GM21737 (cell line): ENCODE measurements around the gene SH3YL1.

Experiments
- ATAC-seq: cut with Tn5 transposase; IDR thresholded peaks from one replicate; pipeline ENCODE4 v1.9.1; 2021; ENCODE audit warnings: mild to moderate bottlenecking, moderate library complexity; ENCODE audit not compliant: unreplicated experiment

Gene SH3YL1, protein sequence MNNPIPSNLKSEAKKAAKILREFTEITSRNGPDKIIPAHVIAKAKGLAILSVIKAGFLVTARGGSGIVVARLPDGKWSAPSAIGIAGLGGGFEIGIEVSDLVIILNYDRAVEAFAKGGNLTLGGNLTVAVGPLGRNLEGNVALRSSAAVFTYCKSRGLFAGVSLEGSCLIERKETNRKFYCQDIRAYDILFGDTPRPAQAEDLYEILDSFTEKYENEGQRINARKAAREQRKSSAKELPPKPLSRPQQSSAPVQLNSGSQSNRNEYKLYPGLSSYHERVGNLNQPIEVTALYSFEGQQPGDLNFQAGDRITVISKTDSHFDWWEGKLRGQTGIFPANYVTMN

DNA sequence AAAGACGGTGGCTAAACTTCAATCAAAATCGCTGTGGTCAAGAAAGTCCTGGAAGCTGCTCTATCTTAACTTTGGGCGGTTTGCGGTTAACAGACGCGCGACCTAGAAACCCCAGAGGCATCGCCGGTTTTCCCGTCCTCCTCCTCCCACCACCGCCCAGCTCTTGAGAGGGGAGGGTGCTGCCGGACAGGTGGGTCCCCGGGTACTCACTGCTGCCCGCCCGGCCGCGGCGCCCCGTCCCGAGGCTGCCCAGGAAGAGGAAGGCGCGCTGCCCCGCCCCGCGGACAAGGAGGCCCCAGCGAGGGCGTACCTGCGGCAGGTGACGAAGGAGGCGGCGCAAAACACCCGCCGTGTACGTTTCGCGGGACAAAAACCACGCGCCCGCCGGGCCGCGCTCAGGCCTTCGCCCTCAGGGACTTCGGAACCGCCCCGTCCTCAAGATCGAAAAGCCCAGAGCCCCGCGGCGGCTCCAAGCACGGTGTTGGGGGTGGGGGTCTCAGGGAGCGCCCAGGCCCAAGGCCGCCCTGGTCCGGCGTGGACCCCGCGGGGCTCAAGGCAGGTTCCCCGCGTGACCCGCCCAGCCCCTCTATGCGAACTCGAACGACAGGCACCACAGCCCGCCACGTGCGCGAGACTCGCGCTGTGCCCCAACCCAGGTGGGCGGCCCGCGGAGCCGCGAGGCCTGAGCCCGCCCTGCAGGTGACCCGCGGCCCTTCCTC lies at the start of gene SH3YL1:
Gene SH3YL1 (minus strand): TSS at position 259 of the 719 bp plus-strand sequence. CDS start 48 bp downstream, at position 211.
- peak; percentile 20 for ATAC-seq

DNA sequence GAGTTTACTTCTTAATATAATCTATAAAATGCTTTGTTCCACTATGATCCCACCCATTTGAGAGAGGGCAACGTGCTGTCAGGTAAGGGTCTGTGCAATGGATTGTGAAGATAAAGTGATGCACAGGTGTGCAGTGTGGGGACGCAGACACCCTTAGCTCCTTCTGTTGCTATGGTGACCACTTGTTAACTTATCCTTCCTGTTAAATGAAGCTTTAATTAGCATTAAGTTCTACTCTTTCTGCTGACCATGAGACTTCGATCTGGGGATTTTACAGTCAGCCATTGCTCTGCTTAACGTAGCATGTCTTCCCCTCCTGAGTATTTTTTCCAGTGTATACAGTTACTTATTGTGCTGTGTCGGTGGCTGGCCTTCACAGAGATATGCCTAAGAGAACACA lies 47.2 kb upstream of the SH3YL1 start:
- ATAC-seq: no peak

DNA sequence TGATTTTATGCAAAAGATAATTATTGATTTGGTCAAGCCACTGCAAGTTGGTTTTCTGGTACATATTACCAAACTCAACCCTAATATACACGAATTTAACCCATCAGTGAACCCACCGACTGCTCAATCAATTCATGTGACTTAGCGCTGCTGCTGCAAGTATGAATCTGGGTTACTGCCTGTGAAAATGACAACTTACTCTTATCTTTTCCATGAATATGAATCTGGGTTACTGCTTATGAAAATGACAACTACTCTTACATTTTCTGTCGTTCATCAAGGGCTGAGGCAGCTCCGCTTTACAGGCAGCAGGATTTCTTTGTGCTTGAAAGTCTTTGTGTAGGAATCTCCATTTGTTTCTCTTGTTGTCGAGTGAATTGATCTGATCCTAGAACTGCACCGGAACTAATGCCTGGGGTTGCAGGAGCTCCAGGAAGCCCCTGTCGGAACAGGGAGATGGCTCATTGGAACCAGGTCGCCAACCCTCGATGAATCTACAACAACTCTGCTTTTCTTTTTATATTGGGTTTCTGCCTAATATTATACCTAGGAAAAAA lies 46.2 kb upstream of the SH3YL1 start:
- ATAC-seq: no peak

DNA sequence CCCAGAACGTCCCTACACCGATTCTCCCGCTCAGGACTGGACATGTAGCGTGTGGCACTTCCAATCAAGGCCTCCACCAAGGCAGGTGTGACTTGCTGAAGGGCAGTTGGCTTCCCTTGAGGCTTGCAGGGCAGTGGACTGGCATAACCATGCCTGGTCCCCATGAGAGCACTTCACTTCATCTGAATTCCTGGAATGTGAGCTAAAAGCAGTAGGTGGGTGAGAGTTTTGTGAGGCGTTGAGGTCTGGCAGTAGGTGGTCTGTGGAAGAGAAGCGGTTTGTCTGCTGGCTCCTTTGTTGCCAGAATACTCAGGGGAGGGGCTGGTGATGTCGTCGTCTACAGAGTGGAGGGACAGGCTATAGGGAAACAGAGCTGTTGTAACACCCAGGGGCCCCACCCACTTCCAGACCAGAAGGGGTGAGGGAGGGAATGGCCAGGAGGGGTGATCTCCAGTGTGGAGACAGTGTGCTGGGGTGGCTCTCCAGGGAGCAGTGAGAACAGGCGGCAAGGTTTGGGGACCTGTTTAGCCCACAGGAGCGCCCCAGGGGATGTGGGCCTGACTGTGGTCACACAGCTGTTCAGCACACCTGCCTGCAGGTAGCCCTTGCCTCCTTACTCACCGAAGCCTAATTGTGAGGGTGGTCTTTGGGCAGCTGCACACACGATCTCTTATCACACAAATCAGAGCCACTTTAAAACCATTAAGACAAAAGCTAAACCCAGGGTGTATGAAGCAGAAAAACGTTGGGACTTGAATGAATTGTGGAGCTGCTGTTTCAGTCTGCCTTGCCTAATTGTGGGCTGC lies 45.5 kb upstream of the SH3YL1 start:
- ATAC-seq: no peak

DNA sequence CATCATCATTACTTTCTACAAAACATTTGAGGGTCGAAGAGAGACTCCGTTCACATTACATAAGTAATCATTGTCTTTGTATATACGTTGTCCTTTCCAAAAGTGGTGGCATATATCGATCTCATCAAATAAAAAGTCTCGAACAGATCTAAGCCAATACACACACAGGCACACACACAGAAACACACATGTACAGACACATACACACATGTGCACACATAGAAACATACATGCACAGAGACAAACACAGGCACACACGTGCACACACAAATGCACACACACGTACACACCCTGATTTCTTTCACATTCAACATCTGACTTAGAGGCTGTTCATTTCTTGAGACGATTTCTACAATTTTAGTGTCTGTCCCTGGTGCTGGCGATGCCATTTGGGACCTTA lies 41.5 kb upstream of the SH3YL1 start:
- ATAC-seq: no peak

DNA sequence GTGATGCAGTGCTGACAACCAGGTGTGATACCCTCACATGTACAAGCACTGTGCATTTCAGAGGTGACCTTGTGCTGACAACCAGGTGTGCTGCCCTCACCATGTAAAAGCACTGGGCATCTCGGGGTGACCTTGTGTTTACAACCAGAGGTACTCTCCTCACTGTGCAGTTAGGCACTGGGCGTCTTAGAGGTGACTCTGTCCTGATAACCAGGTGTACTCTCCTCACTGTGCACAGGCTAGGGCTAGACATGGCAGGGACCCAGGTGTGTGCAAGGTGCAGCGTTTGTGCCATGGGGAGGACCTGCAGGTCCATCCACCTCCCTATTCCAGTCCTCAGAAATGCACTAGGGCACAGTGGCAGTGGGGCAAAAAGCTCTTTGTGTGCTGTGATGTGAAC lies 32.5 kb upstream of the SH3YL1 start:
- no peak for ATAC-seq

DNA sequence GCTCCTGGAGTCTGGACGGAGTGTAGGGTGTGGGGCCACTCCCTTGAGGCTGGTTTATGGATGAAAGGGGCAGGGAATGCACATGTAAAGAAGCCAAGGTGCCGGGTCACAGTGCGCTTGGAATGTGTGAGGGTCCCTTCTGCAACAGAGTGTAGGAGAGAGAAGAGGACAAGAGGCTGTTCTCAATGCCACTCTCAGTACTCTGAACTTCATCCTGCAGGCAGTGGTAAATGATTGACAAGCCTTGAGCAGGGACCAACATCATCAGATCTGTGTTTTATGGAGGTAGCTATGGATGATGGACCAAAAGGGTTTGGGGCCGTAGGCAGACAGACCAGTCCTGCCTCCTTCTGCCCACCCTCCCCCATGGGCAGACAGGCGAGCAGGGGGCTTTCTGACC lies 31.3 kb upstream of the SH3YL1 start:
- ATAC-seq: no peak

DNA sequence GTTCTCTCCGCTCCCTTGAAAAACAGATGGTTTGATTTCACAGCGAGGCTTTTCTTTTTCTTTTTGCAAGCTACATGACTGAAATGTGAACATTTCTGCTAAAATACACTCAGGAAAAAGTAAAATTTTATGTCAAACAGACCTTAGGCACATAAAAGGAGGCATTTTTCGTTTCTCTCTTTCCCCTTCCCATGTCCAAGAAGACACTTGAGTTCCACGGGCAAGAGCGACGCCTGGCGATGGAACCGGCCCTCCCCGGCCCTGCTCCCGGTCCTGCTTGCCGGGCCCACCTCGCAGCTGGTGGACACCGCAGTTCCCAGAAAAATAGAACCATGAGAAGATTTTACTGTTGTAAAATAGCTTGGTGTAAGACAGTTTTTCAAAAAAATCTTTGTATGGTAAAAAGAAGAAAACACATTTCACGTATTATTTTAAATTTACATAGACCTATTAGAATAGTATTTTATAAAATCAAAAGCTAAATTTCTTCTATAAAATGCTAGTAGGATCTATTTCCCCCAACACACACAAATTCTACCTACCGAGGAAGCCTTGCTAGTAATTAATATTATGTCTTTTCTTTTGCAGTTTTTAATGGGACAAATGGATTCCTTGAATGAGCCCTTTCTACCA lies 26.4 kb upstream of the SH3YL1 start:
- no peak for ATAC-seq

DNA sequence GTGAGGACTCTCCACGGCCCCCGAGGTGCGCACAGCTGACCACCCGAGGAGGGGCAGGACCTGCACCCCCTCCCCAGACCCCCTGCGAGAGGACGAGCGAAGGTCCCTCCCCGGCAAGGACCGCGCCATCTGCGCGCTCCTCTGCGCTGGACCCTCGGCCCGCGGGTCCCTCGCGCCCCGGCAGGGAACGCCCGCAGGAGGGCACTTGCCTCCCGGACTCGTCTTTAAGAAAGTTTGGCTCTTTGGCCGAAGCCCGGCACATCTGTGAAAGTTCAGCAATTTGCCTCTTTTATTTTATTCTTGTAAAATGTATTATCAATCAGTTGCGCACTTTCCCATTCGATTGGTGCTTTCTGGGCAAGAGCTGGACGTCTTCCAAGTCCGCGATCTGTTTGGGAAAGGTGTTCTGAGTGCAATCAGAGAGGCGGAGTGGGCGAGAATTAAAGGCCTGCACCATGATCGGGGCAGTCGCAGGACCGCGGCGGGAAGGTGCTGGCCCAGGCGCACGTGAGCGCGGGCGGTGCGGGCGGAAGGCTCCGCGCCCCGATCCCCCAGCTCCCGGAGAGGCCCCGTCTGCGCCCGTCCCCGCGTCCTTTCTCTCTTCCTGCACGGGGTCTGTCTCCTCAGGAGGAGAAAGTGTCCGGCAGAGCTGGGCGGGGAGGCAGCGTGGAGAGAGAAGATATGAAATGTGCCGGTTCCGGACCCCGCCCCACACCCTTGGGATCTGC lies 25.7 kb upstream of the SH3YL1 start:
- no peak for ATAC-seq

DNA sequence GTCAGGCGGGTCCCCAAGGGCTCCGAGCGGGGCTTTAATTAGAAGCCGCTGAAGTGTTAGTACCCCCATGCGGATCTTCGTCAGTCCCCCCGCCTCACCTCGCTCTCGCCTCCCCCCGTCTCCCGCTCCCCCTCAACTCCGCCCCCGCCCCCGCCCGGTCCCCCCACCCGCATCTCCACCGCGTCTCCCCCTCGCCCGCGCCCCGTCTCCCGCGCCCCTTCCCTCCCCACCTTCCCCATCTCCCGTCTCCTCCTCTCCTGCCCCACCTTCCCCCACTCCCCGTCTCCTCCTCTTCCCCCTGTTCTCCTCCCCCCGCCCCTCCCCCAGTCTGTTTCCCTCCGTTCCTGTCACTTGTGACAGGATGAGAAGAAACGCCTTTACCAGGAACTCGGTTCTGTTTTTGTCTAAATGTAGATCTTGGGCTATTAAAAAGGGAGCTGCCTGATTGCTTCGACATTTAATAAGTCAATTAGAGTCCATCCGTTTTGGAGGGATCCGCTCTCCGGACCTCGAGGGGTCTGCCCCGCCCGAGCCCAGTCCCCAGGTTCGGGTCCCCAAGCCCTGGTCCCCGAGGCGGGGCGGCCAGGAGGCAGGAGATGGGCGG lies 25.0 kb upstream of the SH3YL1 start:
- ATAC-seq: no peak

DNA sequence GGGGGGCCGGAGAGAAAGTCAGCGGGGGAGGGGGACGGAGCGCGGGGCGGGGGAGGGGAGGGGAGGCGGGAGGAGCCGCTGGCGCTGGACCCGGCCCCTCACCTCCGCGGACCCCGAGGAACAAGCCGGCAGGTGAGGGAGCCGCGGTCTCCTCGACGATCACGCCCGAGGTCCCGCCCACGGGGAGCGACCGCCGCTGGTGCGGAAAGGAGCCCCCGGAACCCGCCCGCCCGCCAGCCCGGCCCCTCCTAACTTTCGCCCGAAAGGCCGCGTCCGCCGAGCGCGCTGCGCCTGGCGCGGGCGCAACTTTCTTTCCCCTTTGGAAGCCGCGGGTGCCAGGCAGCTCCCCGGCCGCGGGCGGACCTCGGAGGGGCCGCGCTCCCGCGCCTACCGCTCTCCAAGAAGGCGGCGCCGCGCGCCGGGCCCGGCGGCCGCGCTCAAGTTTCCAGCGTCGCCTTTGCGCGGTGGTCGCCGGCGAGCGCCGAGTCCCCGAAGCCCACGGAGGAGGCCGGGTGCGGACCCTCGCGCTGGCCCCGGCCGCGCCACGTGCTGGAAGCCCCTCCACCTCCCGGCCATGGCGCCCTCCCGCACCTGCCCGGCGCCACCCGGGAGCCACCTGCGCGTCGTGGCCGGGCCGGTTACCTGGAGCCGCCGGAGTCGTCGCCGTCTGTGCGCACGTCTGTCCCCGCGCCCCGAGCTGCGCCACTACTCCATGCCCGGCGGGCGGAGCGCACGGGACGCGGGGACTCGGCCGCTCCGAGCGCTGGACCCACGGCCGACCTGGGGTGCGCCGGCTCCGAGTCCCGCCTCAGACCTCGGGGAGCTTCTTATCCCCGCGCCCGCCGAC lies 24.3 kb upstream of the SH3YL1 start, which contains the start of gene ALKAL2:
Gene ALKAL2 (minus strand): TSS at position 181 of the 847 bp plus-strand sequence. CDS start 256 bp downstream, outside the sequence.
- ATAC-seq: no peak

DNA sequence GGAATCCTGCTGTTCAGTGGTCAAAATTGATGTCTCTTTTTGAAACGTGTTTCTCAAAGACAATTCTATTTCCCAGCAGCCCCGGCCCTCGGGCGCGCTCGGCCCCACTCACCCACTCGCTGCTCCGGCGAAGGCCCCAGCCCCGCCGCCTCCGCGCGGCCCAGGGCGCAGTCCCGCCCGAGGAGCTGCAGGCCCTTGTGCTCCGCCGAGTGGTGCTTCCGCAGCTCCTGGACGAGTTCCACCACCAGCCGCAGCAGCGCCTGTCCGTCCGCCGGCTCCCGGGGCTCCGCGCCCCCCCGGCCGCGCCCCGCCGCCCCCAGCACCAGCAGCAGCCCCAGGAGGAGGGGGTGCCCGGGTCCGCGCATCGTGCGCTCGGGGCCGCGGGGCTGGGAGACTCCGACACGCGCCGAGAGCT lies 23.6 kb upstream of the SH3YL1 start:
- ATAC-seq: peak; percentile 52

DNA sequence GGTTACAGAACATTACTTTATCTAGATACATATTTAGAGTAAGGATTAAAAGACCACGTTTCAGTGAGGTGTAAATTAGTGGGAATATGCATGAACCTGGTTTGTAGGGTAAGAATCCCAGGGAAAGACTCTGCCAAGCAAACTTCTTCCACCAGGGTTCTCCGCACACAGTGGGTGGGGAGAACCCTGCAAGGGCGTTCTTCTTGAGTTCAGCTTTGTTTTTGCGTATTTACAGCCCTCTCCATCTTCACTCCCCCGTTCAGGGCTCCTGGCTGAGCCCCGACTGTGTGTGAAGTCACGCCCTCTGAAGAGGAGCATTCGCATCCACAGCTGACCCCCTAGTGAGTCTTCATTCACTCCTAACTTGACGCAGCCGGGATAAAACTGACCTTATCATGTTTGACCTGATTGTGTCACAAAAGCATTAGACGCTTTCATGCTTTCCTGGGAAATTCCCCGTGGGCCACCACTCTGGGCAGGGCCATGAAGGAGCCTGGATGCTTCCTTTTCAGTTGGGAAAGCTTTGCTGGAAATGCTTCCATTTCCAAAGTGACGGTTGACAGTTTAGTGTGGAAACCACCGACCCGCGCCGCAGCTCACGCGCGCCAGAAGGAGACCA lies 23.1 kb upstream of the SH3YL1 start:
- no peak for ATAC-seq

DNA sequence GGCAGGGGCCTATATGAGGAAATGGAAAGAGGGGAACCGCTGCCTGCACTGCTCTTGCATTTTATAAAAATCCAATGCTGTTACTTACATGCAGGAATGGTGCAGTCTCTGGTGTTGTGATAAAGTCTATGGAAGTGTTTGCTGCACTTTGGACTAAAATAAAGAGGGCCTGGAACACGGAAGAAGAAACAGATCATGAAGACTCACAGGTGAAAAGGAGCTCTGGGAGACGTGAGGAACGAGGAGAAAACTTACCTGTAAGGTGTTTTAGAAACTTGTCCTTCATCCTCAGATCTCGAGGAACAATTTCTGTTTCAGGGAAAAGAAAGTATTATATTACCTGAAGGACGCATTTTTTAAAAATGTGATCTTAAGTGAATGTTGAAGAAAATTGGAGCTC lies 22.2 kb upstream of the SH3YL1 start:
- no peak for ATAC-seq

DNA sequence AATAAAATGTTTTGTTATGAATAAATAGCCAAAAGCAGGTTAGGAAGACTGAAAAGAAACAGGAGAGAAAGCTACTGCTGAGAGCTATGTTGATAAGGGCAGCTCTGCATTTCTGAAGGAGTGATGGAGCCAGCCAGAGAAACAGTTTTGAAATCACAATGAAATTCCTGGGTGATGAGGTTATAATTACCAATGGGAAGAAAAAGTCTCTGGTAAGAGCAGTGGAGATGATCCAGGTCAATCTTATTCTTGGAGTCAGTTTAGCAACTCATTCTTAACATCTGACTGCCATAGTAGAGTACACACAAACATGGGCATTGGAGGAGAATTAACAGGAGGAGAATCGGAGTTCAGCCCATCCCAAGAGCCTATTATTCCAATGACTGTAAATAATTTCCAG lies 21.7 kb upstream of the SH3YL1 start:
- ATAC-seq: no peak

DNA sequence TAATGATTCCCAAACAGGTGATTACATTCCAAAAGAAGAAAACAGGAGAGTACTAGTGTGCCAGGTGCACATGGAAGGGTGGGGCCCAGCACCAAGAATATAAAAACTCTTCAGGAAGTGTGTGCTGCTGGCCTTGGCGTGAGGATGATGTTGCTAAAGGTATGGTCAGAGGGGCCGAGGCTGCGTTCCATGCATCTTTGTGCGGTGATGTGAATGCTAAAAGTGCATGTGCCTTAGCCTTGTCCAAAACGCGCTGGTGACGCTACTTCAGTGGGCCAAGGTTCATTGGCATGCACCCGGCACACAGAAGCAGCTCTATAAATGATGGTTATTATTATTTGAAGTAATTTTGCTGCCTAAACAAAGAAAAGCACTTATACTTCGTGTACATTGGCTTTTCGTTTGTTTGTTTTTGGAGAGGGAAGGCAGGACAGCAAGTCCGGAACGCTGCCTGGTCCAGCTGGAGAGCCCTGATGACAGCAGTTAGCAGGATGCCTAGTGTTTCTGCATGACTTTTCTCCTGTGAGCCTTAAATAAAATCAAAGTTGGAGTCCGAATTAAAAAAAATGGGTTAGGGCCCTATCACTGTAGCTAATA lies 21.2 kb upstream of the SH3YL1 start:
- no peak for ATAC-seq

DNA sequence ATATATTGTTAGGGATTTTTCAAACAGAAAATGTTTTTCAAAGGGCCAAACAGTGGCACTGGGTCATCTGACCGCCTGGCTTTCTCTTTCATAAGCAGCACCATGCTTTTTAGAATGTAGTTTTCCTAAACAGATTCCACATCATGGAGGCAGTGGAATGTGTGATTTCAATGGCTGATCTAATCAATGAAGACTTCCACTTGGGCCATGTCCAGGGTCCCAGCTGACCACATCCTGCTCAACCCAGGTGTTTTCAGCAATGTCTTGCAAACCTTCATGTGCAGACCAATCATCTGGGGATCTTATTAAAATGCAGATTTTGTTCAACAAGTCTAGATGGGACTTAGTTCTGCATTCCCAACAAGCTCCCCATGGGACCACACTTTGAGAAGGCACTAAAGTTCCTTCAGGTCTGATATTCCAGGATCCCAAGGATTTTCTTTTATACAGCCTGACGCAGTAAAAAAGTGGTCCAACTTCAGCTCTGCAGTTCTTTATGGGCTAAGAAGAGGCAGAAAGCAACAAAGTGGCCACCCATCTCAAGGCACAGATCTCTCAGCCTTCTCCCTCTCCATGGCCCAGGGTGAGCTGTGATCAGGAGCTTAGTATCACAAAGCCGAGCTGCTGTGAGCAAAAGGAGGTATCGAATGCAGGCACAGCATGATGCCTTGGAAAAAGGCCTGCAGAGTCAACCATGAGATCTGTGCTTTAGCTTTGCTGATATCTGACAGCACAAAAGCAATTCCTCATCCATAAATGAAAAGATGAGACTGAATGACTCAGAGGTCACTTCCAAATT lies 20.4 kb upstream of the SH3YL1 start:
- no peak for ATAC-seq
